Measurements from ENCODE around the gene ADGRV1.
"Not testable (repeated sequence)": the region's sequence is repeated elsewhere in the genome, so short reads cannot be mapped to it uniquely, and the experiment has no call there.

The ADGRV1 gene

DNA sequence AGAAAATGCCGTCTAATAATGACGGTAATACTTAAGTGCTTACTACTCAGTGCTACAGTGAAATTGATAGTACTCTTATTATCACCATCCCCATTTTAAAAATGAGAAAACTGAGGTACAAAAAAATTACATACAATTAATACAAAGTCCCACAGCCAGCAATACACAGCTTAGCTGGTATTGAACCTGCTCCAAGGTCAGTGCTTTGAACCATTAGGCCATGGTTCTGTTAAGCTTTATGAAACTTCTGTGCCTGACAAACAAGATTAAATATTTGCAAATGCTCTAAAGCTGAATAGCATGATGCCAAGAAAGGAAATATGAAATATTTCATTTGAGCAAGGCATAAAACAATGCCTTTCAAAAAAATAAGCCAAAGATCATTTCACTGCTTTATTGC is 467.4 kb downstream of the ADGRV1 start:
- no peak for DNase-seq (ENCODE audit: low read depth in 2 of 2)

DNA sequence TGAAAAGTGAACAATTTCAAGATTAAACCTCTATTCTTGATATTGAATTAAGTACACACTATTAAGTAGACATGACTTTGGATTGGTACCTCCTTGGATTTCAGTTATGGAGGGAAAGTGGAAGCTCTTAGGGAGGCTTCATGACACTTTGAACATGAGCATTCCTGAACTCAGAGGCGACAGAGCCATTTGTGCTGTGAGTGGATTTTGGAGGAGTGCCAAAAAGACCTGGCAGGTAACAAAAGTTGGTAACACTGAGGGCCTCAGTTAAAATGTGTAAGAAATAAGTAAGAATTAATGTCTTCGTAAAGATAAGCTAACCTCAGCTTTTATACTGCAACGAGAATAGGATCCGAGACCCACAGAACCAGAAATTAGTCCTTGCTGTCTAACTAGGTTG is 467.9 kb downstream of the ADGRV1 start:
- DNase-seq (ENCODE audit: low read depth in 2 of 2) = no peak

DNA sequence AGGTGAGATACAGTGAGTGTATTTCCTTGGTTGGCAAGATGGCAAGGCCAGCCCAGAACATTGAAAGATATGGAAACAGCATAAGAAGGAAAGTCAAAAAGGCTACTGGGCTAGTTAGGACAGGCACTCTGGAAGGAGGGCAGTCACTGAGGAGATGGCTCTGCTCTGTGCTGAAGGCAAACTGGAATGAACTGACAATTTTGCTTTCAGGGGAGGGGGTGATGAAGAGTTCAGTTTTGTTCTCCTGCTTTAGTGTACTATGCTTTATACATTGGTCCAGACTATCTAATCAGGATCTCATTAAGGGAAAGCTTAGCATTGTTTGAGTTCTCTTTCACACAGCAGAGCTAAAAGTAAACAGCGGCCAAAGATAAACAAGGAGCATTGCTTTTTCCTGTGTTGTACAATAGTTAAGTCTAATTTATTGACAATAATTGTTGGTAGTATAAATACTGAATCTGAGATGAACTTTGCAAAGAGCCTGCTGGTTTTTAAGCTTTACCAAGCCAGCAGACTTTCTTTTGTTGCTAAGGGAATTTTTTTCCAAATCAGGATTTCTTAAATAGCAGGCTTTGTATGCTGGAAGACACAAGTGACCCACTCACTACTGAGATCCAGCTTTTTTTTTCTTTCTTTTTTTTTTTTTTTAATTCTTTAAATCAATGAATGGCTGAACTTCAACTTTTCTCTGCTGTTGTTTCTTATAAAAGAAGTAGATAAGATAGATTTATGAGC is 469.0 kb downstream of the ADGRV1 start:
- DNase-seq (ENCODE audit: low read depth in 2 of 2) = no peak

DNA sequence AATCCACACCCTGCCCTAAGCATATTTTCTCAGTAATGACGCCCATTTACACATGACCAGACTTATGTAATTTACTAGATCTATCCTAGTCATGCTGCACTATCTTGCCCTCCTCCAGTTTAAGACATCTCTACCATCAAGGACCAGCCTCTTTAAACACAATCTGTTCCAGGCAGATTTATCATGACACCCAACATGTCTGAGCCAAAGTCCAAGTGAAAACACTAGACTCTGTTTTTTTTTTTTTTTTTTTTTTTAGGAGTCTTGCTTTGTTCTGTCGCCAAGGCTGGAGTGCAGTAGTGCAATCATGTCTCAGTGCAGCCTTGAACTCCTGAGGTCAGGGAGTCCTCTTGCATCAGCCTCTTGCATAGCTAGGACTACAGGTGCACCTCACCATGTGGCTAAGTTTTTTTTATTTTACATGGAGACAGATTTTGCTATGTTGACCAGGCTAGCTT is 469.9 kb downstream of the ADGRV1 start:
- no peak for DNase-seq (ENCODE audit: low read depth in 2 of 2)

DNA sequence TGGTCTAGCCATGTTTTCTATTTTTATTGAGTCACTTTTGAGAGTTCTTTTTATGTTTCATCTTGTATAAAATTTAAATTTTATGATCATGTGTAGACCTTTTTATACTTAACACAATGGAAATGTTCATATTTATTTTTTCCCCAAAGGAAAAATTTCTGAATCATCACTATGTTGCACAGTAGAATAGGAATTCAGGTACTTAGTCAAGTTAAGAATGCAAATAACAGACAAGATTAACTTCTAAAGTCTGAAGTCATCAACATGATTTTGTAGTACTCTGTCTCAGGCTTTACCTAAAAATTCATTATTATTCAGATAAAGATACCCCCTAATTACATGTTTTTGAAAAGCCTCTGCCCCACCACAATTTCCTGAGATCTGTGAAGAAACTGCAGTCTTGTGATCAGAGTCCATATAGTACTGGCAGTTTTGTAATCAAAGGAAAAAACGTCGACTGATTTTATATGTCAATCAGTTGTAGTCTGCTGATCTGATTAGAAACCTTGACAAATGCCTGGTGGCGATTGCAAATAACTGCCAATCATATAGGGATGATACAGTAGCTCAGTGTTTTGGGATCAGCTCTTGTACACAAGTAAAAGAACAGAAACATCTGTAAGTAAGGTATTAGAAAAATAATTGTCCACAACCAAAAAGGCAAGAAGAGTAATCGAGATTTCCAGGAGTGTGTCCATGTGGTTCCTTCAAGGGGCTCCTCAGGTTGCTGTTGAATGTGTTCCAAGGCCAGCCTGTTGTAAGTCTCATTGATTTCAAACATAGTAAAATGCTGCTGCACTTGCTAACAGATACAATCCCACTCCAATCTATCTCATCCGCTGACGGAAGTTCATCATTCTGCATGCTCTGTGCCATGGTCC is 472.2 kb downstream of the ADGRV1 start:
- DNase-seq (ENCODE audit: low read depth in 2 of 2) = no peak

DNA sequence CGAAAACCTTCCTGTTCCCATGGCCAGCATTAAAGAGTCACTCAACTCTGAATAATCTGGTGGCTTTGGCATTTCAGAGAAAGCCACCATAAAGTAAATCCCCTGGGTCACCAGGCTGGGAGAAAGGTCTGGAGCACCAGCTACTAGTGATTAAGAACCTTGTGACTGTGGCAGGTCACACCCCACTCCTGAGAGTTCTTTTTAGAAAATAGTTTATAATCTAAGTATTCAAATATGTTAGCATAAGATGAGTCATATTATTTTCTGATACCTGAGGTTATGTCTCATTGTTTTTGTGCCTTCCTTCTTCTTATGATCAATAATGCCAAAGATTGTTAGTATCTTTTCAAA is 472.8 kb downstream of the ADGRV1 start:
- no peak for DNase-seq (ENCODE audit: low read depth in 2 of 2)

DNA sequence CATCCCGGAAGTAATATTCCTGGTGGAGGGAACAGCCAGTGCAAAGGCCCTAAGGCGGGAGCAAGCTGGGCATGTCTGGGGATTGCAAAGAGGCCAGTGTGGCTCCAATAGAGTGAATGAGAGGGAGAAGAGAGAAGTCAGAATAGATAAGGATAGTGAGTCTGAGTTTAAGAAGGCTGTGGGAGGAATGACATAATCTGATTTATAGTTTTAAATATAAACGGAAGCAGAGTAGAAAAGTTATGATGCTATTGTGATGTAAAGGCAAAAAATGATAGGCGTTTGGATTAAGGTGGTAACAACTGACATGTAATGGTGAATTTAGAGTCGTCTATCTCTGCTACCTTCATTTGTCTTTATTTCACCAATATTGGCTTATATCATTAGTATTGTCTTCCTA is 473.5 kb downstream of the ADGRV1 start:
- DNase-seq (ENCODE audit: low read depth in 2 of 2) = no peak

DNA sequence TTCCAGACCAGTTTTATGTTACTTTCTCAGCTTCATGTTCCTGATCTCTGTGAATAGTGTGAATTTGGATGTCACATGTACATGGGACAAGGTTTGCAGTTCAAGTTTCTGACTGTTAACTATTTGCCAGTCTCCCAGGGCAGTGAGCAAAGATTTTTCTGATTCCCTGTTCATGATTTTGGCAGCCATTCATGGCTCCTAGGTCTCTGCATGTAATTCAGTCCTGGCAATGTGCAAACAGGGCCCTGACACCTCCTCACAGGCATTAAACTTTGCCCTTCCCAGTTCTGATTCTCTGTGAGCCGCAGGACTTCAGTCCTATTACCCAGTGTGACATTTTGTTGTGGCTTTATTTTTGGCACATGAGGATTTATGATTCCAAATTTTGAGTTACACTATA is 474.8 kb downstream of the ADGRV1 start:
- no peak for DNase-seq (ENCODE audit: low read depth in 2 of 2)

DNA sequence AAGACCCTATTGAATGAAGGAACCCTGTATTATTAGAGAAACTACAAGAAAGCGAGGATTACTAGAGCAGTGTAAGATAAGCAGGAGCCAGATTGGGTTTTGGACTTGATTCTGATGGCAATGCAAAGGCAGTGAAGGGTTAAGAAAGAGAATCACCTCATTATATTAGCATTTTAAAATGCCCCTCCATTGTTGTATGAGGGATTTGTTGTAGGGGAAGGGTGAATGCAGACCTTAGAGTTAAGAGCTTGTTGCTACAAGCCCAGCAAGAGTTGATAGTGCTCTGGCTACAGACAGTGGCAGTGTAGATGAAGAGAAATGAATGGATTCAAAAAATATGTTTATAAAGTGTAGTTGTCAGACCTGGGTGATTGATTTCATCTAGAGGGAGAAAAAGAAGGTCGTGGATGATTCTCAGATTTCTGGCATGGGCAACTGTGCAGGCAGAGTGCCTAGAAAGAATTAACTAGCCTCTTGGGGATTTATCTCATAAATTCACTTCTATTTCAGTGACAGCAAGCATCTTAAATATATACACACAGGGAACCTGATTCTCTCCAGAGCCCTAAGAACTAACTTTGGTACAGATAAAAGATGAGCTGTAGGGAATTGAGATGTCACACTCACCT is 479.7 kb downstream of the ADGRV1 start:
- peak; percentile 33 to 47 for DNase-seq (ENCODE audit: low read depth in 2 of 2)

DNA sequence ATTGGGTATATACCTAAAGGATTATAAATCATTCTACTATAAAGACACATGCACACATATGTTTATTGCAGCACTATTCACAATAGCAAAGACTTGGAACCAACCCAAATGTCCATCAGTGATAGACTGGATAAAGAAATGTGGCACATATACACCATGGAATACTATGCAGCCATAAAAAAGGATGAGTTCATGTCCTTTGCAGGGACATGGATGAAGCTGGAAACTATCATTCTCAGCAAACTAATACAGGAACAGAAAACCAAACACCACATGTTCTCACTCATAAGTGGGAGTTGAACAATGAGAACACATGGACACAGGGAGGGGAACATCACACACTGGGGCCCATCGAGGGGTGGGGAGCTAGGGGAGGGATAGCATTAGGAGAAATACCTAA is 482.5 kb downstream of the ADGRV1 start:
- not testable (repeated sequence) for DNase-seq (ENCODE audit: low read depth in 2 of 2)

DNA sequence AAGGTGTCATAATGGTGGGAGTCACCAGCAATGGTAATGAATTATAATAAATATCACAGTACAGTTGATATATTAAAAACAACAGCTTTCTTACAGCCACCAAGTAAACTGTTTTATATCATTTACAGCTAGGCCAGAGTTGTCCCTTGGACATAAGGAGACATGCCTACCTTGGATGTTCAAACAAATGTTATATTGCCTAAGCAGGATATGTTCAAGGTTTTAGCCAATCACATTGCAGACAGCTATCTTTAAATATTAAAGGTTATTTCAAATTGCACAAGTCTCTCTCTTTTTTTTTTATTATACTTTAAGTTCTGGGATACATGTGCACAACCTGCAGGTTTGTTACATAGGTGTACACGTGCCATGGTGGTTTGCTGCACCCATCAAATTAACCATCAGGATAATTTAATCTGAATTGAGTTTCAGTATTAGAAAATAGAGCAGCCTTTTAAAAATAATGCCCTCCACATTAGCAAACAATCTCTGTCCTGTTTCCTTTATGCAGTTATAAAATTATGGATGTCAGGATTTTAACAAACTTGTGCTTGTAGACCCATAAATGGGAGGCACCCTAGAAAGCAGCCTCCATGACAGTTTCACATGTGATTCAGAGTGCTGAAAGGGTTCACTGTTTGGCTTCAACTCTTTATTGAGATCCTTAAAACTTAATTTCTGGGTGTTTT is 483.8 kb downstream of the ADGRV1 start:
- no peak for DNase-seq (ENCODE audit: low read depth in 2 of 2)

DNA sequence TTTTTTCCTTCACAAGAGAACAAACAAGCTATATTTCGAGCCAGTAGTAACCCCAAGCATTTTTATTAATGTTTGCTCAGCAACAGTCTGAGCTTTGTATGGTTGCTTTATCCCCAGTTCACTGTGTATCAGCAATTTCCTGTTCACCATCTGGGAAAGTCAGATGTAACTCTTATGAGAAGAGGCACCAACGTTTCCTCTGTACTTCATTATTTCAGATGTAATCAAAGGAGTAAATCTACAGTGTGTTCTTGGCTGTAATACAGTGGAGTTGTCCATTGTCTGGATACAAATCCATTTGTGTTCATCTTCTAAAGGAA is 484.3 kb downstream of the ADGRV1 start:
- DNase-seq (ENCODE audit: low read depth in 2 of 2) = no peak

DNA sequence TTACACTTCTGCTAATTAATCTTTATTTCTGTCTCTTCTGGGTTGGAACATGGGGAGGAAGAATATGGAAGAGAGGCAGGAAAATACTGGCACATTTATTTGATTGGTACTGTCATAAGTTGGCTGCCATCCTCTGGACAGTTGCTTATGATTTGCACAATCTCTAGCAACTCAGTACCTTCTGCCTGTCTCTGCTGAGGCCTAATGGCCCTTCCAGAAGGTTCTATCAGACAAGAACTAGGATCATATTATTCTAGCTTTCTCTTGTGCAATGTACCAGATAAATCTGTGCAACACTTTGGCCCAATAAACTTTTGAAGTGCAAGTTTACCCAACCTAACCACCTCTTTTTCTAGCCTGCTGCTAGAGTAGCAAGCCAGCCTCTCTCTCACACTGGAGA is 489.5 kb downstream of the ADGRV1 start:
- no peak for DNase-seq (ENCODE audit: low read depth in 2 of 2)

DNA sequence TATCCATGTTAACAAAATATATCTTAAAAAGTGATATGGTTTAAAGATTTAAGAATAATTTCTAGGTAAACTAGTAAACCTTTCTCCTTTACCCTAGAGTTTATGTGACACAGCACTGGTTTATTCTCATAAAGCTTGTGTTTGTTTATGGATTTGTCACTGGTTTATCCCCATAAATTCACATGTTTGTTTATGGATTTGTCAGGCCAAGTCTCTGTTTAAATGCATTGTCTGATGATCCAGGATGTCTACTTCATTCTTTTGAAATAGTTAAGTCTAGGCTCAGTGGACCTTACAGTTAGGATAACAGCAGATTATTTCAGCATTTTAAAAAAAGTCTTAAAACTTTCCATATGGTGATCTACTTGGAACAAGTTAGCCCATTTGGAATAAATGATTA is 490.5 kb downstream of the ADGRV1 start:
- no peak for DNase-seq (ENCODE audit: low read depth in 2 of 2)

DNA sequence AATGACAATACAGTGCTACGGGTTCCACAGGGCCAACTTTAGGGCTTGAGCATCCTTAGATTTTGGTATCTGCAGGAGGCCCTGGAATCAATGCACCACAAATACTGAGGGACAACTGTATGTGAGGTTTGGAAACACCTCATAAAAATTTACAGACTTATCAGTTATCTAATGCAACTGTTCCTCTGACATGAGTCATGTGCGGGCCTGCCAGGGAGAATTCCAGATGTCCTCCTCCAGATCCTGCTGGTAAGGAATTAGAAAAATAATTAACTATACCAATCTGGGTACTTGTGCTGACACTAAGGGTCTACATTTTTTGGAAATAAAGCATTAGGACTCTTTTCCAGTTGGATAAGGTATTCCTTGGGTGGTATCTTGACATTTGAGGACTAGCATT is 491.2 kb downstream of the ADGRV1 start:
- DNase-seq (ENCODE audit: low read depth in 2 of 2) = no peak

DNA sequence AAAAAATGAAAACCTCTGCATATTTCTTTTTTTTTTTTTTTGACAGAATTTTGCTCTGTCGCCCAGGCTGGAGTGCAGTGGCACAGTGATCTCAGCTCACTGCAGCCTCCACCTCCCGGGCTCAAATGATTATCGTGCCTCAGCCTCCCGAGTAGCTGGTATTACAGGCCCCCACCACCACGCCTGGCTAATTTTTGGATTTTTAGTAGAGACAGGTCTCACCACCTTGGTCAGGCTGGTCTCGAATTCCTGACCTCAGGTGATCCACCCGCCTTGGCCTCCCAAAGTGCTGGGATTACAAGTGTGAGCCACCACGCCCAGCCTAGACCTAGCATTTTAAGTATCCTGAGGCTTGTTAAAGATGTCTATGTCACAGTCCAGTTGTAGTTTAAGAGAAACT is 493.8 kb downstream of the ADGRV1 start:
- not testable (repeated sequence) for DNase-seq (ENCODE audit: low read depth in 2 of 2)

DNA sequence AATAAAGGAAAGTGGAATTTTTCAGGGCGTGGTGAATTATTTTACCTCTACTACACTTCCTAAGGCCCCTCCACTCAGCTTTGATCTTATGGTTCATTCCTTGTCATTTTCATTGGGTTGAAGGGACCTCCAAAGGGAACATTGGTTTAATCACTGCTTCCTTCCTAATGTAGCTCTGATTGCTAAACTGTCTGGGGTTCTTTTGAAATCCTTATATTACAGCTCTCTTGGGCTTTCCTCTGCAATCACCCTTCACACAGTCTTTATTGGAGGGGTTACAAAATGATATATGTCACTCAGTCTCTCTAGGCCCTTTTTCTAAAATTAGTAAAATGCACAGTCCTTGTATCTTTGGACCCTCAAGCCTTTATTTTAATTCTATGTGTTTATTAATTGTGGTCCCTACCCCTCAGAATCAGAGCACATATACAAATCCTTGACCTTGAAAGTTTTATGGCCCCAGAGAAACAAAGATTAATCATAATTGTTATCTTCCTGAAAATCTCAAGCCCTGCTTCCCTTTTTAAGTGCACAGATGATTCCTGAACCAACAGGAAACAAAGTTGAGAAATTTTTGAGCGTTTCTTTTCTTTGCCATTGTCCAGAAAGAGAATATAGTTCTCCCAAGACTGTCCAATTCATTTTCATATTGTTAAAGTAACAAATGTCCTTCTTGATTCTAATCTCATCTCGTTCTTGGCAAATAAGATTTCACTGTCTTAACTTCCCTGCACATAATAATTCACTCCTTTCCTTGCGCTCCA is 494.6 kb downstream of the ADGRV1 start:
- no peak for DNase-seq (ENCODE audit: low read depth in 2 of 2)

DNA sequence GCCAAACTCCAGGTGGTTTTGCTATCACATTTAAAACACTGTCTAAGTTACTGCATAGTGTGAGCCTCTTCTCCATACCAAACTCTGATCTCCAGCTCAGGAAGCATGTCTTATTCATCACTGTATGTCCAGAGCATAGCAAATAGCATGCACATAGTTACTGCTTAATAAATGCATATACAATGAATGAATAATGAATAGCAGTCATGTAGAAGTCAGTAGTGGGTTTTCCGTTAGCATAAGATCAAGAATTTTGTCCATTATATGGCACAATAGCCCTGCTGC is 495.1 kb downstream of the ADGRV1 start:
- DNase-seq (ENCODE audit: low read depth in 2 of 2) = no peak

DNA sequence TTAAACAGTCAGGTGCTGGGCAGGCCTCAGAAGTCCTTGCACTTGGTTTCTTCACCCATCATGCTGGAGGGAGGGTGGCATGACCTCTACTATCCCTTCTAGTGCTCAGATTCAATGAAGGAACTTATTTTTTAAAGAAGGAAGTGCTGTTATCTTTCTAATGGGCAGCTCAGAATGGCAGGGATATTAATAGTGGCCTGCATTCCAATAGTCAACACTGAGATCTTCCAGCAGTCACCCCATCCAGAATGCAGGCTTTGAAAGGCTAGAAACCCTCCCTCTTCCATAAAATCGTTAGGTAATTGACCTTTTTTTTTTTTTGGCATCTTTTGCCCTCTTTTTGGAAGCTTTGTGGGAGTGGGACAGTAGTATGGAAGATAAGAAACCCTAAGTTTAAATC is 499.6 kb downstream of the ADGRV1 start:
- no peak for DNase-seq (ENCODE audit: low read depth in 2 of 2)

DNA sequence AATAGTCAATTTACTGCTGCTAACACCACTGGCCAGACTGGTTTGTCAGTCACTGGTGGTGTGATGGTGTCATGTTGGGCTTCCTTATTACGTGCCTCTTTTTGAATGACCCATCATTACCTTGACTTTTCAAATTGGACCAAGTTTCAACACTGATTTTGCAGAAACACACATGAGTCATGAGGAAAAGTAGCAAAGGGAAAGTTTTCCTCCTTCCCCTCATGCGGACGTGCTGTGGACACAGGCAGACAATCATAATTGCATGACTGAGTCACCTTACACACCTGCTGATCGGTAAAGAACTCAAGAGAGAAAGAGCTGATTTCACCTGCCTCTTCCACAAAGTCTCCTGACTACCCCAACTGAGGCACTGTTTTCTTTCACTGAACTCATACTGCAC is 500.0 kb downstream of the ADGRV1 start:
- DNase-seq (ENCODE audit: low read depth in 2 of 2) = no peak

DNA sequence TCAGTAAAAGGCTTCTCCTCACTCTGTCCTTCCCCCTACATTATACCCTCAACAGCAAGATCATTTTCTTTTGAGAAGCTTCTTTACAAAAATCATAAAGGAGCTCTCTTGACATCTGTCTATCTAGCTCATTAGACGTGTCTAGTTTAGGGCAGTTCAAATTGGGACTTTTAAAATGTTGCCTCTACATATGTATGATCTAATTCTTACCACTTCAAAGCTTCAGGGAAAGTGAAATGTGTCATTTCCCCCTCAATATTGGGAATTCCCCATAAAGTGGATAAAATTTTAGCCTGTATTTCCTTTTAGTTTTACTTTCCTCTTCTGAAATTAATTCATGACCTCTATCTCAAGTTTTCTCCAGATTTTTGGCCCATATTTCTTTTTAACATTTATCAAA is 500.8 kb downstream of the ADGRV1 start:
- DNase-seq (ENCODE audit: low read depth in 2 of 2) = no peak

DNA sequence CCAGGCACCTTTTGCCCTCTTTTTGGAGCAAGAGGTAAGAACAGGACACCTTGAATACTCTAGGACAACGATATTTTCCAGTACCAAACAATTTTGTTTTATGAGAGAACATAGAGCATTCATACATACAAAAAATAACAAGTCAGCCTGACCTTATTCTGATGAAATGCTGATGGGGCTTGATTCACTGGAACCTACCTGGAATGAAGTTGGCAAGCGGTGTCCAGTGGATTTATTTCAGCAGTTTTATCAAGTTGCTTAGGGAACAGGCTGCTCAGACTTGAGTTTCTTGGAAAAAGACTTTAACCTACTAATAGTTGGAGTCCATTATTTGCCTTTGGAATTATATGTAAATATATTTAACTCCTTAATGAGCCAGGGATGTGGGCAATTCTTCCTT is 502.5 kb downstream of the ADGRV1 start:
- DNase-seq (ENCODE audit: low read depth in 2 of 2) = no peak
